ENCODE data around the gene PSME1.

- no peak for TF ChIP-seq REST (IDR thresholded peaks at IDR 0.05; ENCODE audit: unreplicated experiment)
- TF ChIP-seq, protein P1, sequence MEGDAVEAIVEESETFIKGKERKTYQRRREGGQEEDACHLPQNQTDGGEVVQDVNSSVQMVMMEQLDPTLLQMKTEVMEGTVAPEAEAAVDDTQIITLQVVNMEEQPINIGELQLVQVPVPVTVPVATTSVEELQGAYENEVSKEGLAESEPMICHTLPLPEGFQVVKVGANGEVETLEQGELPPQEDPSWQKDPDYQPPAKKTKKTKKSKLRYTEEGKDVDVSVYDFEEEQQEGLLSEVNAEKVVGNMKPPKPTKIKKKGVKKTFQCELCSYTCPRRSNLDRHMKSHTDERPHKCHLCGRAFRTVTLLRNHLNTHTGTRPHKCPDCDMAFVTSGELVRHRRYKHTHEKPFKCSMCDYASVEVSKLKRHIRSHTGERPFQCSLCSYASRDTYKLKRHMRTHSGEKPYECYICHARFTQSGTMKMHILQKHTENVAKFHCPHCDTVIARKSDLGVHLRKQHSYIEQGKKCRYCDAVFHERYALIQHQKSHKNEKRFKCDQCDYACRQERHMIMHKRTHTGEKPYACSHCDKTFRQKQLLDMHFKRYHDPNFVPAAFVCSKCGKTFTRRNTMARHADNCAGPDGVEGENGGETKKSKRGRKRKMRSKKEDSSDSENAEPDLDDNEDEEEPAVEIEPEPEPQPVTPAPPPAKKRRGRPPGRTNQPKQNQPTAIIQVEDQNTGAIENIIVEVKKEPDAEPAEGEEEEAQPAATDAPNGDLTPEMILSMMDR (conservative IDR thresholded peaks at IDR 0.05; ENCODE audit: low read depth in 2 of 2): no peak
- no peak for TF ChIP-seq EZH2phosphoT487 (IDR thresholded peaks at IDR 0.05; ENCODE audit: unreplicated experiment)
- TF ChIP-seq ZNF114 (CRISPR knock-in tag; IDR thresholded peaks at IDR 0.05): no peak
- TF ChIP-seq EZH2 (IDR thresholded peaks at IDR 0.05; ENCODE audit: low read depth, unreplicated experiment): no peak
- TF ChIP-seq CREB1 (CRISPR knock-in tag; IDR thresholded peaks at IDR 0.05; ENCODE audit: low read depth): no peak
- no peak for TF ChIP-seq POLR2AphosphoS5 (IDR thresholded peaks at IDR 0.05; ENCODE audit: low read depth)
- no peak for TF ChIP-seq JUNB (IDR thresholded peaks at IDR 0.05; ENCODE audit: unreplicated experiment)
- TF ChIP-seq ZNF462 (CRISPR knock-in tag; IDR thresholded peaks at IDR 0.05): no peak
Observed at GRCh38 chr14:24179961-24180796, 44.2 kb downstream of the PSME1 start.
